DOHH2 (cell line): ENCODE measurements around the gene PIP5K1A.

Experiments used
- EZH2phosphoT487 ChIP-seq: fragments of 200-600 bp; sonication (generic); IDR thresholded peaks from 2 replicates; pipeline ENCODE4 v1.6.1; 2017; ENCODE audit warnings: borderline replicate concordance, mild to moderate bottlenecking, antibody characterized with exemption, low read length, moderate library complexity, mixed read lengths
- TF ChIP-seq, protein P1 (sequence below): fragments of 200-600 bp; sonication (generic); IDR thresholded peaks from one replicate; pipeline ENCODE4 v1.5.1; 2014; ENCODE audit warnings: antibody characterized with exemption, mild to moderate bottlenecking, low read depth, low read length; ENCODE audit not compliant: poor library complexity, severe bottlenecking

DNA sequence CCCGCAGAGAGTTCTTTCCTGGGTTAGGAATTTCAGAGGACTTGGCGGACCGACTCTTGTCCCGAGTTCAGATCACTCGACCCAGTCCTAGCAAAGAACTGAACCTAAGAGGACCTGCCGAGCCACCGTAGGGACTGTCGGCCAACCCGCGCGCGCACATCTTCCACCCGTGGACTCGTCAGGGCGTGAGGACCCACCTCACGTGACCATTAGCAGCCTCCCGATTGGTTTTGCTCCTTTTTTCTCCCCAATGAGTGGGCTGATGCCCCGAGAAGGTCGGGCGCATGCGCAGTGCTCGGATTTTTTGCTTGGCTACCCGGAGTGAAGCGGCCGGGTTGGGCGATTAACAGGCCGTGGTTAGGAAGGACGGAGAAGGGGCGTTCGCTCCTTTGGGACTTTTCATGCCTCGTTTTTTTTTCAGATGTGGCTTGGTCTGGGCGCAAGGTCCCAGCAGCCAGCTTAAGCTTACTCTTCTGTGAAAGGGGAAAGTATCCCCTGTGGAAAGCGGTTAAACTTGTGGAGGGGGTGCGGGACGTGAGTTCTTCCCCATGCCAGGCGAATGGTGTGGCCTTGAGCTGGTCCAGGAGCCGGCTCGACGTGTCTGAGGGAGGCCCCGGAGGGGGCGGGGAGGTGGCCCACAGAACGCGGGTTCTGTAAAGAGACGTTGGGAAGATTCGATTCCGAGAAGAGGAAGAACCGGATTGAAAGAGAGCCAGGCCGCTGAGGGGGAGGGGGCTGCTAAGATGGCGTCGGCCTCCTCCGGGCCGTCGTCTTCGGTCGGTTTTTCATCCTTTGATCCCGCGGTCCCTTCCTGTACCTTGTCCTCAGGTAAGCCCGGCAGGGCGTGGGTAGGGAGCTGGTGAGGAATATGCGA lies at the start of gene PIP5K1A:
- TF ChIP-seq, protein P1, sequence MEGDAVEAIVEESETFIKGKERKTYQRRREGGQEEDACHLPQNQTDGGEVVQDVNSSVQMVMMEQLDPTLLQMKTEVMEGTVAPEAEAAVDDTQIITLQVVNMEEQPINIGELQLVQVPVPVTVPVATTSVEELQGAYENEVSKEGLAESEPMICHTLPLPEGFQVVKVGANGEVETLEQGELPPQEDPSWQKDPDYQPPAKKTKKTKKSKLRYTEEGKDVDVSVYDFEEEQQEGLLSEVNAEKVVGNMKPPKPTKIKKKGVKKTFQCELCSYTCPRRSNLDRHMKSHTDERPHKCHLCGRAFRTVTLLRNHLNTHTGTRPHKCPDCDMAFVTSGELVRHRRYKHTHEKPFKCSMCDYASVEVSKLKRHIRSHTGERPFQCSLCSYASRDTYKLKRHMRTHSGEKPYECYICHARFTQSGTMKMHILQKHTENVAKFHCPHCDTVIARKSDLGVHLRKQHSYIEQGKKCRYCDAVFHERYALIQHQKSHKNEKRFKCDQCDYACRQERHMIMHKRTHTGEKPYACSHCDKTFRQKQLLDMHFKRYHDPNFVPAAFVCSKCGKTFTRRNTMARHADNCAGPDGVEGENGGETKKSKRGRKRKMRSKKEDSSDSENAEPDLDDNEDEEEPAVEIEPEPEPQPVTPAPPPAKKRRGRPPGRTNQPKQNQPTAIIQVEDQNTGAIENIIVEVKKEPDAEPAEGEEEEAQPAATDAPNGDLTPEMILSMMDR = no peak
- no peak for TF ChIP-seq EZH2phosphoT487
